HG02885 (cell line): ENCODE results near the gene ATG9B.

ENCODE experiments used
- ATAC-seq: cut with Tn5 transposase; IDR thresholded peaks from one replicate; pipeline ENCODE4 v1.9.1; 2021; ENCODE audit warnings: mild to moderate bottlenecking; ENCODE audit not compliant: unreplicated experiment, poor library complexity

Gene ATG9B

DNA sequence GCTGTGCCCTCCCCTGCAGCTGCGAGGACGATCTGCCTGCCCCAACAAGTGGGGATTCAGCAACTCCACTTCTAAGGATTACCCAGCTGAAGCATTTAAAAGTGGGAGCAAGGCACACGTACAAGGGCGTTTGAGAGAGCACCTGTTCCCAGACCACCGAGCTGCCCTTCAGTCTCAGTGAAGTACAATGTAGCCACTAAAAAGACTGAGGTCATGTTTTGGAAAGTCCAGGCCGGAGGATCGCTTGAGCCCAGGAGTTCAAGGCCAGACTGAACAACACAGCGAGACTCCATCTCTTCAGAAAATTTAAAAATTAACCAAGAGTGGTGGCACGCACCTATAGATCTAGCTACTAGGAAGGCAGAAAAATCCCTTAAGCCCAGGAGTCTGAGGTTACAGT, 18.7 kb downstream of the ATG9B start:
- no peak for ATAC-seq

DNA sequence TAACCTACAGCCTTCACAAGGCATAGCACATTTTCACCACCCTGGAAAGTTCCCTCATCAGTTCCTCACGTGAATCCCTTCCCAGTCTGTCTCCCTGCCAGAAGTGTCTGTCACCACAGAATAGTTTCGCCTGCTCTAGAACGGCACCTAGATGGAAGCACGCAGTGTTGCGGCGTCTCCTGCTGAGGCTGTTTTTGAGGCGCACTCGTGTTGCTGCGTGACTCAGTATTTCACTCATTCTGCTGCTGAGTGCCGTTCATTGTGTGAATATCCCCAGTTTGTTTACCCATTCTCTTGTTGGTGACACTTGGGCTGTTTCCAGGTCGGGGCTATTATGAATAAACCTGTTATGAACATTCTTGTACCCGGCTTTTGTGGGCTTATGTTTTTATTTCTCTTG, 20.7 kb downstream of the ATG9B start:
- no peak for ATAC-seq

DNA sequence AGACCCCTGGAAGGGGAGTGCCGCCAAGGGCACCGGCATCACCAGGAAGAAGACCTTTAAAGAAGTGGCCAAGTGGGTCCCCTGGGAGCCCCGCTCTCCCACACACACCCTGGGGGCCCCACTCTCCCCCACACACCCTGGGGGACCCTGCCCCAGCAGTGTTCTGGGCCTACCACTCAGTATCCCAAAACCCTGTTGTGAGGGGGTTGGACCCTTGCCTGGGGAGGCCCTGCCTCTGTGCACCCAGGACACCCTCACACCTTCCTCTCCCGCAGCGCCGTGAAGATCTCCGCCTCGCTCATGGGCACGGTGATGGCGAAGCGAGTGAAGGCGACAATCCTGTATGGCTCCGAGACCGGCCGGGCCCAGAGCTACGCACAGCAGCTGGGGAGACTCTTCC, 22.7 kb downstream of the ATG9B start:
- no peak for ATAC-seq

DNA sequence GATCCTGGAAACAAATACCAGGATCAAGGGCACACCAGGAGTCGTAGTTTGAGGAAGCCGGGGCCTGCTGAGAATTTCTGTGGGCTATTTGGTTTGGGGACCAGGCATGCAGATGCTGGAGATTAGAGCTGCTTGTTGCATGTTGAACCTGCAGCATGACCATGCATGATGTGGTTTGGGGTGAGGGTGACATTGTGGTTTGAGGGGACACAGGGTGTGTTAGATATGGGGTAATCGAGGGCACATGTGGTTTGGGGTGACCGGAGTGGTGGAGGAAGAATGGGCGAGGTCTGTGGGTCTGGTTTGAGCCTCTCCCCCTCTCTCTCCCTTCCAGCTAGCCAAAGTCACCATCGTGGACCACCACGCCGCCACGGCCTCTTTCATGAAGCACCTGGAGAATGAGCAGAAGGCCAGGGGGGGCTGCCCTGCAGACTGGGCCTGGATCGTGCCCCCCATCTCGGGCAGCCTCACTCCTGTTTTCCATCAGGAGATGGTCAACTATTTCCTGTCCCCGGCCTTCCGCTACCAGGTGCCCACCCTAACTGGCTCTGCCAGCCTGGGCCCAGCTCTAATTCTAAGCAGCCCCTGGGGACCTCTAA, 23.3 kb downstream of the ATG9B start:
- ATAC-seq, result no peak

DNA sequence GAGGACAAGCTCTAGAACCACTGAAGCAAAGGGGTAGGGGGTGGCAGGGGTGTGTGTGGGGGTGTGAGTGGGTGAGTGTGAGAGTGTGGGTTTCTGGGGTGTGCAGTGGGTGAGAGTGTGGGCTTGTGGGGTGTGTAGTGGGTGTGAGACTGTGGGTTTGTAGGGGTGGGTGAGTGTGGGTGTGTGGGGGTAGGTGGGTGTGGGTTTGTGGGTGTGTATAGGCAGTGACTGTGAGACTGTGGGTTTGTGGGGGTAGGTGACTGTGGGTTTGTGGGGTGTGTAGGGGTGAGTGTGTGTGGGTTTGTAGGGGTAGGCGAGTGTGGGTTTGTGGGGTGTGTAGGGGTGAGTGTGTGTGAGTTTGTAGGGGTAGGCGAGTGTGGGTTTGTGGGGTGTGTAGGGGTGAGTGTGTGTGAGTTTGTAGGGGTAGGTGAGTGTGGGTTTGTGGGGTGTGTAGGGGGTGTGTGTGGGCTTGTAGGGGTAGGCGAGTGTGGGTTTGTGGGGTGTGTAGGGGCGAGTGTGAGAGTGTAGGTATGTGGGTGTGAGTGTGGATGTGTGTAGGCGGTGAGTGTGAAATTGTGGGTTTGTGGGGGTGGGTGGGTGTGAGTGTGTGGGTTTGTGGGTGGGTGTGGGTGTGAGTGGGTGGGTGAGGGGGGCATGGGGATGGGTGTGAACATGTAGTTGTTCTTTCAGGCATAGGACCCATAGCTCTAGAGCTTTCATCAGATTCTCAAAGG, 24.6 kb downstream of the ATG9B start:
- ATAC-seq, result no peak

DNA sequence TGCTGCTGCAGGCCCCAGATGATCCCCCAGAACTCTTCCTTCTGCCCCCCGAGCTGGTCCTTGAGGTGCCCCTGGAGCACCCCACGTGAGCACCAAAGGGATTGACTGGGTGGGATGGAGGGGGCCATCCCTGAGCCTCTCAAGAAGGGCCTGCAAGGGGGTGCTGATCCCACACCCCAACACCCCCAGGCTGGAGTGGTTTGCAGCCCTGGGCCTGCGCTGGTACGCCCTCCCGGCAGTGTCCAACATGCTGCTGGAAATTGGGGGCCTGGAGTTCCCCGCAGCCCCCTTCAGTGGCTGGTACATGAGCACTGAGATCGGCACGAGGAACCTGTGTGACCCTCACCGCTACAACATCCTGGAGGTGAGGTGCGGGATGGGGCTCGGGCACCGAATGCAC, 25.3 kb downstream of the ATG9B start:
- ATAC-seq, result no peak

DNA sequence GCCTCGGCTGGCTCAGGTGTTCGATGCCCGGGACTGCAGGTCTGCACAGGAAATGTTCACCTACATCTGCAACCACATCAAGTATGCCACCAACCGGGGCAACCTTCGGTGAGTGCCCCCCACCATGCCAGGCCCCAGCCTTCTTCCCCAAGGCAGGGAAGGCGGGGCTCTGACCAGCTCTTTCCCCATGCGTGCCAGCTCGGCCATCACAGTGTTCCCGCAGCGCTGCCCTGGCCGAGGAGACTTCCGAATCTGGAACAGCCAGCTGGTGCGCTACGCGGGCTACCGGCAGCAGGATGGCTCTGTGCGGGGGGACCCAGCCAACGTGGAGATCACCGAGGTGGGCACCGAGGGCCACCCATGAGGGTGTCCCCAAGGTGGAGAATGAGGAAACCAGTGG, 26.0 kb downstream of the ATG9B start:
- ATAC-seq, result no peak

DNA sequence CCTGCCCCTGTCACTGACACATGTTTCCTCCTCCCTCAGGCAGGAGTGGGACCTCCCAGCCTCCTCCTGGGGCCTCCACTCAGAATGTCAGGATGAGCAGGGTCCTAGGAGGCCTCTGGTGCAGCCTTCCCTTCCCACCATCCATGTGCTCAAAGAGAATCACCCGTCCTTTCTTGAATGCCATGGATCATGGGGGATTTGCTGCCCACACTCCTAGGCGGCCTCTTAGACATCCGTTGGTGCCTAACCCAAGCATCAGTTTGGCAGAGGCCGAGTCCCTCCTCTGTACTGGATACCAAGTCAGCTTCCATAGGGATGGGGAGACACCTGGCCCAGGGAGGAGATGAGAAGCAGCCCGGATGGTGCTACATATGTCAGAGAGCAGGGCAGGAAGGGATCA, 26.5 kb downstream of the ATG9B start:
- no peak for ATAC-seq

DNA sequence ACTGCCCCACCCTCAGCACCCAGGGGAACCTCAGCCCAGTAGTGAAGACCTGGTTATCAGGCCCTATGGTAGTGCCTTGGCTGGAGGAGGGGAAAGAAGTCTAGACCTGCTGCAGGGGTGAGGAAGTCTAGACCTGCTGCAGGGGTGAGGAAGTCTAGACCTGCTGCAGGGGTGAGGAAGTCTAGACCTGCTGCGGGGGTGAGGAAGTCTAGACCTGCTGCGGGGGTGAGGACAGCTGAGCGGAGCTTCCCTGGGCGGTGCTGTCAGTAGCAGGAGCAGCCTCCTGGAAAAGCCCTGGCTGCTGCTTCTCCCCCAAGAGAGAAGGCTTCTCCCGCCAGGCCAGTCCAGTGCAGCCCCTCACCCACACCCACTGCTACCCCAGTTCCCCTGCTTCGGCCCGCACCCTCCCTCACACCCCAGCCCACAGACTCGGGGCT, 27.2 kb downstream of the ATG9B start:
- ATAC-seq, result no peak

DNA sequence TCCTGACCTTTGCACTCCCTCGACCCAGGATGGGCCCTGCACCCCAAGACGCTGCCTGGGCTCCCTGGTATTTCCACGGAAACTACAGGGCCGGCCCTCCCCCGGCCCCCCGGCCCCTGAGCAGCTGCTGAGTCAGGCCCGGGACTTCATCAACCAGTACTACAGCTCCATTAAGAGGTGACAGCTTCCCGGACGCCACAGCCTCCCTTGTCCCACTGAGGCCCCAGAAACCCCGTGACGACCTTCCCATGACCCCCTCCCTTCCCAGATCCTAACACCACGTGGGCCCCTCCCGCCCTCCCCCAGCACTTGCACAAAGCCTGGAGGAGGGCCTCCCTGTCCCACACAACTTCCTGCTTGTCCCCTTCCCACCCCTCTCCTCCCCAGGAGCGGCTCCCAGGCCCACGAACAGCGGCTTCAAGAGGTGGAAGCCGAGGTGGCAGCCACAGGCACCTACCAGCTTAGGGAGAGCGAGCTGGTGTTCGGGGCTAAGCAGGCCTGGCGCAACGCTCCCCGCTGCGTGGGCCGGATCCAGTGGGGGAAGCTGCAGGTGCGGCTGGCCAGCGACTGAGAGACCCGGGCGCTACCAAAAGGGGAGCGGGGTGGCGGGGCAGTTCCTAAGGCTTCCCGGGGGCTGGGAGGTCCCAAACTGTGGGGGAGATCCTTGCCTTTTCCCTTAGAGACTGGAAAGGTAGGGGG, 27.8 kb downstream of the ATG9B start:
- ATAC-seq, result no peak

DNA sequence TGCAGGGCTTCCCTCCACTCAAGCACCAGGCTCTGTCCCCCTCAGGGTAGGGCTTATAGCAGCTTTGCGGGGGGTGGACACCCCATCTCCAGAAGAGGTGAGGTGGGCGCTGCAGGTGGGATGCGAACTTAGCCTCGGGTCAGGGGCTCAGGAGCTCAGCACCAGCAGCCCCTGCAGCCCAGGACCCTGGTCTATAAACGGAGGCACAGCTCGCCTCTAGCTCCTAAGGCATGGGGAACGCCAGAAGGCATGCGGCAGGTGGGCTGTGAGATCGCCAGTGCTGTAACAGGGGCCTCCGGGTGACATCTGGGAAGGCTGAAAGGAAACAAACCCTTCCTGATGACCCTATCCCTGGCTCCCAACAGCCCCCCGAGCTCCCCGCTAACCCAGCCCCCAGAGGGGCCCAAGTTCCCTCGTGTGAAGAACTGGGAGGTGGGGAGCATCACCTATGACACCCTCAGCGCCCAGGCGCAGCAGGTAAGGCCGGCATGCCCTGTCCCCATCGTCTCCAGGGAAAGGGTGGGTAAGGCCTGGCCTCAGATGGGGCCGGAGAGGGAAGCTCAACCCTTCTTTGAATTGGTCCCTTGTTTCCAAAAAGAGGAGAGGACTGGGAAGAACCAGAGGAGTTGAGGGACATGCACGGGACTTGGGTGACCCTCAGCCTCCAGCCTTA, 29.3 kb downstream of the ATG9B start:
- no peak for ATAC-seq

DNA sequence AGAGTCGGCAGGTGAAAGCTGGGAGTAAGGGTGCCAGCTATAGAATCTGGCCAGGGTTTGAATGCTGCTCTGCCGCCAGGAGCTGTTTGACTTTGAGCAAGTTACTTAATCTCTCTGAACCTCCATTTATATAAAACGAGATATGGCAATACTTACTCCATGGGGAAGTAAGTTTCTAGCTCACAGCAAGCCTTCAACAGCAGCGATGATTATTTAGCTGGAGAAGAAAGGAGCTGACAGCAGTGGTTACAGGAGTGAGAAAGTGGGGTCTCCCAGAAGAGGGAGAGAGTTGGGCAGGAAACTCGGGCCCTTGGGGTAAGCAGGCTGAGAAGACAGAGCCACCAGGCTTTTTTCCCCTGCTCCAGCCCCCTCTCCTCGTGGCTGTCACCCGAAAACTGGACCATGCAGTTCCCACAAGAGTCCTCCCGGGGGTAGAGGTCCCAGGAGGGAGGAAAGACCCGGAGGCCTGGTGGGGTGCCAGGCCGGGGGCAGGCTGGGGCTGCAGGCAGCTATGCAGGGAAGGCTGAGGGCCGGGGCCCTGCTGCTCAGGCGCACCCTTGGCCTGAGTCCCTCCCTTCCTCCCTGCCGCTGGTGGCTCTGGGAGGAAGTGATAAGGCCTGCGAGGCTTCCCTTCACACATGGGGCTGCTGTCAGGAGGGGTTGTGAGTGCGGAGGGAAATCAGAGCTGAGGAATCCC, 30.0 kb downstream of the ATG9B start:
- ATAC-seq, result no peak

DNA sequence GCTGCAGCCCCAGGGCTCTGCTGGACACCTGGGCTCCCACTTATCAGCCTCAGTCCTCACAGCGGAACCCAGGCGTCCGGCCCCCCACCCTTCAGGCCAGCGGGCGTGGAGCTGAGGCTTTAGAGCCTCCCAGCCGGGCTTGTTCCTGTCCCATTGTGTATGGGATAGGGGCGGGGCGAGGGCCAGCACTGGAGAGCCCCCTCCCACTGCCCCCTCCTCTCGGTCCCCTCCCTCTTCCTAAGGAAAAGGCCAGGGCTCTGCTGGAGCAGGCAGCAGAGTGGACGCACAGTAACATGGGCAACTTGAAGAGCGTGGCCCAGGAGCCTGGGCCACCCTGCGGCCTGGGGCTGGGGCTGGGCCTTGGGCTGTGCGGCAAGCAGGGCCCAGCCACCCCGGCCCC, 30.8 kb downstream of the ATG9B start:
- no peak for ATAC-seq

DNA sequence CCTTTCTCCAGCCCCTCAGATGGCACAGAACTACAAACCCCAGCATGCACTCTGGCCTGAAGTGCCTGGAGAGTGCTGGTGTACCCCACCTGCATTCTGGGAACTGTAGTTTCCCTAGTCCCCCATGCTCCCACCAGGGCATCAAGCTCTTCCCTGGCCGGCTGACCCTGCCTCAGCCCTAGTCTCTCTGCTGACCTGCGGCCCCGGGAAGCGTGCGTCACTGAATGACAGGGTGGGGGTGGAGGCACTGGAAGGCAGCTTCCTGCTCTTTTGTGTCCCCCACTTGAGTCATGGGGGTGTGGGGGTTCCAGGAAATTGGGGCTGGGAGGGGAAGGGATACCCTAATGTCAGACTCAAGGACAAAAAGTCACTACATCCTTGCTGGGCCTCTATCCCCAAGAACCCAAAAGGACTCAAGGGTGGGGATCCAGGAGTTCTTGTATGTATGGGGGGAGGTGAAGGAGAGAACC, 31.4 kb downstream of the ATG9B start:
- ATAC-seq, result peak; percentile 70

DNA sequence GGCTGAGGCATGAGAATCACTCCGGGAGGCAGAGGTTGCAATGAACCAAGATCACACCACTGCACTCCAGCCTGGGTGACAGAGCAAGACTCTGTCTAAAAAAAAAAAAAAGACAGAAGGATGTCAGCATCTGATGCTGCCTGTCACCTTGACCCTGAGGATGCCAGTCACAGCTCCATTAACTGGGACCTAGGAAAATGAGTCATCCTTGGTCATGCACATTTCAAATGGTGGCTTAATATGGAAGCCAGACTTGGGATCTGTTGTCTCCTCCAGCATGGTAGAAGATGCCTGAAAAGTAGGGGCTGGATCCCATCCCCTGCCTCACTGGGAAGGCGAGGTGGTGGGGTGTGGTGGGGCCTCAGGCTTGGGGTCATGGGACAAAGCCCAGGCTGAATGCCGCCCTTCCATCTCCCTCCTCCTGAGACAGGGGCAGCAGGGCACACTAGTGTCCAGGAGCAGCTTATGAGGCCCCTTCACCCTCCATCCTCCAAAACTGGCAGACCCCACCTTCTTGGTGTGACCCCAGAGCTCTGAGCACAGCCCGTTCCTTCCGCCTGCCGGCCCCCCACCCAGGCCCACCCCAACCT, 32.1 kb downstream of the ATG9B start:
- no peak for ATAC-seq

DNA sequence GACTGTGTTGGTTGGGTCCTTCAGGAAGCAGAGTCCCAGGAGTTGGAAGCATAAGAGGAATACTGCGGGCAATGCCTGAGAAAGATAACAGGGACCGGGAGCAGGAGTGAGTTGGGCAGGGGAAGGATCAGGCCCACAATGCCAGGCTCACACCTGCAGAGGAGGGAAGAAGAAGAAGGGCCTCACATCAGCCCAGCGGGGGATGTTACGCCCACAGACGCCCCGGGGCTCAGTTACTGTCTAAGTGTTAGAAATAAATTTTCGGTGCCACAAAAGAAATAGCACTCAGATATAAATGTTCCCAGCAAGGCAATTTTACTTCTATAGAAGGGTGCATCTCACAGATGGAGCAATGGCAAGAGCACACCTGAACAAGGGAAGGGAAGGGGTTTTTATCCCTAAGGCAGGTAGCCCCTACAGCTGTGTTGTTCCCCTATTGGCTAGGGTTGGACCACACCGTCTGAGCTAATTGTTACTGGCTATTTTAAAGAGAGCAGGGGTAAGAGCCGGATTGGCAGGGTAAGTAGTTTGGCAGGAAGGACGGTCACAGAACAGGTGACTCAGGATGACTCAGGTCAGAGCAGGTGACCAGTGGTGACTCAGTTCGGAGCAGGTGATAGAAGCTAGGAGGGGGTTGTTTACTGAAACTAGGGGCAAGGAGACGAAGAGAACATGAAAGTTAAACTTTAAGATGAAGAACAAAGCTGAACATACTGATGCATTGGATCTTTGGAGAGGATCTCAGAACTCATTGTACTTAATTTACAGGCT, 33.7 kb downstream of the ATG9B start, which contains the start of gene NOS3:
Gene NOS3, plus strand, starts transcription at position 602 of the 771 bp plus-strand sequence. CDS start 2,787 bp downstream, outside the sequence.
- ATAC-seq, result no peak

DNA sequence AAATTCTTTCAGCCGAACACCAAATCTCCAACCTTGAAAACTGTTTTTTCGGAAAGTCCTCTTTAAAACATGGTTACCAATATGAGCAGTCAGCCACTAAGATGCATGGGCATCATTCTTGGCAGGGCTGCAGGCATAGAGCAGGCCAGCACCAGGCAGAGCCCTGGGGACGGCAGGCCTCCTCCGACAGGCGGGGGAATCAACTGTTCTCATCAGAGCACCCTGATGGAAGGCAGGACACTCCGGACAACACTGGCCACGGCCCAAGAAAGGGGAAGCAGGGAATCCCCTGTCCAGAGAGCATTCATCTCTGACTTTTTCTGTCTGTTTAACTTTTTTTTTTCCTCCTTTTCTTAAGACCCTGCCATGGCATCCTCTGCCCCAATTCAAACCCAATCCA, 34.8 kb downstream of the ATG9B start:
- no peak for ATAC-seq

DNA sequence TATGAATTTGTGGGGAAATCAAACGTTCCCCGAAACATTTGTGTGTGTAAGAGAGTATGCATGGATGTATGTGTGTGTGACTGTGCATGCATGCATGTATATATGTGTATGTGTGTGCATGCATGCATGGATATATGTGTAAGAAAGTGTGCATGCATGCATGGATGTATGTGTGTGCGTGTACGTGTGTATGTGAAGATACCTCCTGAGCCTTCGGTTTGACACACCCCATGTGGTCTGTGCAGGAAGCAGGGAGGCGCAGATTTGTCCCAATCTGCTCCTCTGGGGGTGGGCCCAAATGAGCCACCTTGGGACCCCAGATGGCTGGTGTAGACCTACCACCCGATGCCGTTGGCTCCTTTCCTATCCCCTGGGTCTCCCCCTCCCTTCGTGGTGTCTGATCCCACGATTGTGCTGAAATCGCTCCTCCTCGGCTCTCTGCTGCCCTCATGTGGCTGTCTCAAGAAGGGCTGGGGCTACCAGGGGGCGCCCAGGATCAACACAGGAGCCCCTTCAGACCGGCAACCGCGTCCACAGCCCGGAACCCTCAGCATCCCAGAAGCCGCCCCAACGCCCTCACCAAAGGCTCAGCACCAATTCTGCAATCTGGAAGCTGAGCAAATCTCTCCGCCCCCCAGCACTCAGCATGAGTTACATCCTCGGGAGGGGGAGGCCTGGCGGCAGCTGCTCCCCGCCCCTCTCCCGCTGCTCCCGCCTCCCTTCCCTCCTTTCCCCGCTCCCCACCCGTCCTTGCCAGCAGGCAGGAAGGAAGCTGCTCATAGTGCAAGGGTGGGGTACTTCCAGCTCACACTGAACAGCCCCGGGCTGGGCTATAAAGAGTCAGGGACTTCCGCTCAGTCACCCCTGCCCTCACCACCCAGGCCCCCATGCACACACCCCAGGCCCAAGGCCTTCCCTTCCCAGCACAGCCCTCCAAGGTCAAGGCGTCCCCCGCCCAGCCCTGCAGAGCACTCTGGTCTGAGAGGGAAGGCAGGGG, 35.8 kb downstream of the ATG9B start:
- no peak for ATAC-seq
